Frontal cortex (tissue), 4 donors: ENCODE measurements around the gene VSTM4. TPM values are rescaled to one million over a fixed set of nuclear protein-coding genes. Genes with fewer than 3 reads are reported as not detected.
A peak's percentile ranks its signal among the peaks of the same experiment; 100 is the strongest.

ENCODE experiments used
- DNase-seq, 2 donors: peaks; one replicate each; pipeline ENCODE4 v3.0.0; 2012; ENCODE audit warnings: low spot score in 2 of 2
- FAIRE-seq: peaks from 2 replicates; lab custom pipeline; 2012; peaks lifted over from hg19 to GRCh38; lab: Jason Lieb, UNC
- total RNA-seq: library from RNA; depleted of rRNA; stranded (reverse); fragments of >200 nt; gene quantifications from one replicate; pipeline ENCODE4 v1.2.3, GENCODE V29; 2014
- donor health status: control.
- donor health status: control.
- donor health status: control.

VSTM4 gene
- total RNA-seq: 2.4 TPM

GRCh38 chr10:49115015-49115795 lies at the start of gene VSTM4:
Gene VSTM4, minus strand, starts transcription at chr10:49115522. Its CDS starts 37 bp downstream, at chr10:49115485.
- FAIRE-seq: no peak
- DNase-seq: peak; percentile 82

GRCh38 chr10:49164559-49165188 lies 49.4 kb upstream of the VSTM4 start:
- FAIRE-seq: no peak
- DNase-seq: no peak

GRCh38 chr10:49163741-49164140 lies 48.4 kb upstream of the VSTM4 start:
- no peak for FAIRE-seq

GRCh38 chr10:49162761-49163310 lies 47.5 kb upstream of the VSTM4 start:
- no peak for FAIRE-seq
- DNase-seq: no peak

More at GRCh38 chr10:49163741-49164140, 48.4 kb upstream of the VSTM4 start:
- DNase-seq: no peak

- FAIRE-seq: no peak
- no peak for DNase-seq
Observed at GRCh38 chr10:49162063-49162462, 46.7 kb upstream of the VSTM4 start.

GRCh38 chr10:49161411-49161997 lies 46.2 kb upstream of the VSTM4 start:
- DNase-seq (no peak), FAIRE-seq (no peak)

GRCh38 chr10:49160814-49161213 lies 45.5 kb upstream of the VSTM4 start:
- no peak for DNase-seq
- no peak for FAIRE-seq

GRCh38 chr10:49160110-49160509 lies 44.8 kb upstream of the VSTM4 start:
- DNase-seq (no peak), FAIRE-seq (no peak)

GRCh38 chr10:49158915-49159314 lies 43.6 kb upstream of the VSTM4 start:
- FAIRE-seq (no peak), DNase-seq (no peak)

- FAIRE-seq: no peak
- no peak for DNase-seq
Observed at GRCh38 chr10:49158404-49158803, 43.1 kb upstream of the VSTM4 start.

- DNase-seq (no peak), FAIRE-seq (no peak)
Observed at GRCh38 chr10:49157229-49157628, 41.9 kb upstream of the VSTM4 start.

- DNase-seq (no peak), FAIRE-seq (no peak)
Observed at GRCh38 chr10:49154641-49155040, 39.3 kb upstream of the VSTM4 start.

- no peak for DNase-seq
- no peak for FAIRE-seq
Observed at GRCh38 chr10:49153971-49154370, 38.6 kb upstream of the VSTM4 start.

GRCh38 chr10:49153115-49153514 lies 37.8 kb upstream of the VSTM4 start:
- DNase-seq (no peak), FAIRE-seq (no peak)

GRCh38 chr10:49152663-49153062 lies 37.3 kb upstream of the VSTM4 start:
- DNase-seq (no peak), FAIRE-seq (no peak)

- DNase-seq: no peak
- no peak for FAIRE-seq
Observed at GRCh38 chr10:49152037-49152436, 36.7 kb upstream of the VSTM4 start.

GRCh38 chr10:49151481-49151880 lies 36.2 kb upstream of the VSTM4 start:
- FAIRE-seq: no peak
- DNase-seq: no peak

GRCh38 chr10:49151025-49151445 lies 35.7 kb upstream of the VSTM4 start:
- FAIRE-seq (no peak), DNase-seq (no peak)

- DNase-seq: no peak
- FAIRE-seq: no peak
Observed at GRCh38 chr10:49150426-49150825, 35.1 kb upstream of the VSTM4 start.

GRCh38 chr10:49149881-49150280 lies 34.6 kb upstream of the VSTM4 start:
- DNase-seq (no peak), FAIRE-seq (no peak)
